ENCODE data around the gene PRR23C. TPM values are rescaled to one million over a fixed set of nuclear protein-coding genes. Genes with fewer than 3 reads are reported as not detected.

PRR23C gene
- total RNA-seq, 1 donor from 2014 or later: not detected

DNA sequence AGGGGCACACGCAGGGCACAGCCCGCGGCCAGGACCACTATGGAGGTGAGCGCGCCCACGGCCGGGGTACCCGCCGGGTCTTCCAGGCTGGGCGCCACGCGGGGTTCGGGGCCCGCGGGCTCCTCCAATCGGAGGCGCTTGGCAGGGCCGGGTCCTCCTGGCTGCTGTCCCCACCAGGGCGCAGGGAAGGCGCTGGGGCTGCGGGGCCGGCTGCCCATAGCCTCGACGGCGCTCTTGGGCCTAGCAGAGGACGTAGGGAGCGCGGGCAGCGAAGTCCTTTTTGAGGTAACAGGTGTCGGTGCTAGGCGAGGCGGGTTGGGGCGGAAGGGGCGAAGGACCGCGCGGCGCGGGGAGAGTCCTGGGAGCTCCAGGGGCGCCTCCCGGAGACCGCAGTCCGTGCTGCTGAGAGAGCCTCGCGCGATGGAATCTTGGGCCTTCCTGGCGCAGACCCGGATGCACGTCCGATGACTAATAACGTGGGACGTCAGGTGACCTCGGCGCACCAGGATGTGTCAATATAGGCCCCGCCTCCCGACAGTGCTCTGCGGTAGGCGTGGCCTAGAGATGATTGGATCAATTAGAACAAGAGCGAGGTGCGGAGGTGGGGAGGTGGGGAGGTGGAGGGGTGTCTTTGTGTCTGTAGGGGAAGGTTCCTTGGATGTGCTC lies 38.5 kb downstream of the PRR23C start, which contains the start of gene PRR23A:
TSS of gene PRR23A (minus strand) at position 218 of the 666 bp plus-strand sequence. CDS start at position 218, 0 bp downstream.
- no peak within 1 kb of the TSS for H3K4me3 Mint-ChIP-seq (ENCODE audit: unreplicated experiment)
- DNase-seq (ENCODE audit: low read depth) (no peak), FAIRE-seq (no peak)
- H3K36me3 Mint-ChIP-seq (ENCODE audit: low read depth, unreplicated experiment): no peaks in the 10 kb centered on the region
- H3K4me1 Mint-ChIP-seq (ENCODE audit: low read depth, unreplicated experiment): no peaks in the 10 kb centered on the region
- Histone ChIP-seq H3K27ac (ENCODE audit: low read depth, low read length) (no peak within 1 kb of the TSS), H4K20me1 (ENCODE audit: insufficient read depth, low read length) (no peaks in the 10 kb centered on the region), H3K79me2 (ENCODE audit: insufficient read depth, low read length) (no peaks in the 10 kb centered on the region), H3K27me3 (ENCODE audit: insufficient read depth, low read length) (no peaks in the 10 kb centered on the region), H3K9me3 (ENCODE audit: insufficient read depth, low read depth, low read length) (no peaks in the 10 kb centered on the region), H3K4me2 (ENCODE audit: low read length) (no peak within 1 kb of the TSS), H3K4me1 (ENCODE audit: insufficient read depth, low read length) (no peaks in the 10 kb centered on the region), H3K36me3 (ENCODE audit: insufficient read depth, low read length) (no peaks in the 10 kb centered on the region), H2AFZ (ENCODE audit: low read depth, low read length) (no peak within 1 kb of the TSS), H3K4me3 (ENCODE audit: insufficient read depth, low read depth, low read length) (no peak within 1 kb of the TSS), H3K9ac (ENCODE audit: low read length) (no peak within 1 kb of the TSS)
- H3K27me3 Mint-ChIP-seq (ENCODE audit: low read depth, unreplicated experiment): no peaks in the 10 kb centered on the region
- H3K9me3 Mint-ChIP-seq (ENCODE audit: unreplicated experiment): peaks cover 5% of the 10 kb centered on the region
- H3K27ac Mint-ChIP-seq (ENCODE audit: unreplicated experiment): no peak within 1 kb of the TSS
- TF ChIP-seq, protein P1, sequence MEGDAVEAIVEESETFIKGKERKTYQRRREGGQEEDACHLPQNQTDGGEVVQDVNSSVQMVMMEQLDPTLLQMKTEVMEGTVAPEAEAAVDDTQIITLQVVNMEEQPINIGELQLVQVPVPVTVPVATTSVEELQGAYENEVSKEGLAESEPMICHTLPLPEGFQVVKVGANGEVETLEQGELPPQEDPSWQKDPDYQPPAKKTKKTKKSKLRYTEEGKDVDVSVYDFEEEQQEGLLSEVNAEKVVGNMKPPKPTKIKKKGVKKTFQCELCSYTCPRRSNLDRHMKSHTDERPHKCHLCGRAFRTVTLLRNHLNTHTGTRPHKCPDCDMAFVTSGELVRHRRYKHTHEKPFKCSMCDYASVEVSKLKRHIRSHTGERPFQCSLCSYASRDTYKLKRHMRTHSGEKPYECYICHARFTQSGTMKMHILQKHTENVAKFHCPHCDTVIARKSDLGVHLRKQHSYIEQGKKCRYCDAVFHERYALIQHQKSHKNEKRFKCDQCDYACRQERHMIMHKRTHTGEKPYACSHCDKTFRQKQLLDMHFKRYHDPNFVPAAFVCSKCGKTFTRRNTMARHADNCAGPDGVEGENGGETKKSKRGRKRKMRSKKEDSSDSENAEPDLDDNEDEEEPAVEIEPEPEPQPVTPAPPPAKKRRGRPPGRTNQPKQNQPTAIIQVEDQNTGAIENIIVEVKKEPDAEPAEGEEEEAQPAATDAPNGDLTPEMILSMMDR (IDR thresholded peaks at IDR 0.05; ENCODE audit: insufficient read depth, low read depth, low read length): no peak
- no peak for TF ChIP-seq EZH2 (IDR thresholded peaks at IDR 0.05; ENCODE audit: insufficient read depth, low read length)

DNA sequence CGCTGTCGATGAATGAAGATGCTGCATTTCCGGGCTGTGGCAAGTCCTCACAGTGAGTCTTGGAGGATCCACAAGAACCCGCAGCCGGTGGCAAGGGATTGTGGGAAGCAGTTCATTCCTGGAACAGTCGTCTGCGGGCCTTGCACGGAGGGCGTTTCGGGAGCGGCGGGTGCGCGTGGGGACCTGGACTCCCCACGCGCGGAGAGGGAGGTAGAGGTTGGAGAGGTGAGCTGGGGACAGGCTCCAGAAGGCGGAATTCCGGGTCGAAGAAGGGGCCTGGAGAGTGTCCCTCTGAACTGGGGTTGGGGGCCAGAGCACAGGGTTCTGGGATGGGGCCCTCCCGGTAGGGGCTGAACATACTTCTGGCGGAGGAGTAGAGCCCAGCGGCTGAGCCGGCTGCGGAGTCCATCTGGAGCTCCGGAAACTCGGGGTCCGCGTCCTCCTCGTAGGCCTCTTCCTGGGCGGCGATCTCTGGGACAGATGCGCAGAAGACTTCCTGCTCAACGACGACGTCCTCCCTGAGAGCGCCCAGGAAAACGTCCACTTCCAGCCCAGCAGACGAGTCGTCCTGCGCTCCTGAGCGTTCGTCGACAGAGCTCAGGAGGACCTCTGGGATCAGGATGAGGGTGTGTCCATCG lies 39.2 kb downstream of the PRR23C start:
- H3K4me2 ChIP-seq (ENCODE audit: low read length): no peak overlapping the region
- FAIRE-seq: no peak
- no peaks in the 10 kb centered on the region for H3K4me1 Mint-ChIP-seq (ENCODE audit: low read depth, unreplicated experiment)

More for the DNA sequence above, 39.2 kb downstream of the PRR23C start:
- DNase-seq (ENCODE audit: low read depth): no peak
- Histone ChIP-seq H2AFZ (ENCODE audit: low read depth, low read length) (no peak overlapping the region), H3K4me1 (ENCODE audit: insufficient read depth, low read length) (no peaks in the 10 kb centered on the region), H3K27ac (ENCODE audit: low read depth, low read length) (no peak overlapping the region), H3K27me3 (ENCODE audit: insufficient read depth, low read length) (no peaks in the 10 kb centered on the region), H3K36me3 (ENCODE audit: insufficient read depth, low read length) (no peaks in the 10 kb centered on the region), H3K9ac (ENCODE audit: low read length) (no peak overlapping the region), H3K4me3 (ENCODE audit: insufficient read depth, low read depth, low read length) (no peak overlapping the region), H3K9me3 (ENCODE audit: insufficient read depth, low read depth, low read length) (no peaks in the 10 kb centered on the region), H4K20me1 (ENCODE audit: insufficient read depth, low read length) (no peaks in the 10 kb centered on the region), H3K79me2 (ENCODE audit: insufficient read depth, low read length) (no peaks in the 10 kb centered on the region)
- Mint-ChIP-seq H3K9me3 (ENCODE audit: unreplicated experiment) (peaks cover 5% of the 10 kb centered on the region), H3K27me3 (ENCODE audit: low read depth, unreplicated experiment) (no peaks in the 10 kb centered on the region), H3K36me3 (ENCODE audit: low read depth, unreplicated experiment) (no peaks in the 10 kb centered on the region), H3K27ac (ENCODE audit: unreplicated experiment) (no peak overlapping the region), H3K4me3 (ENCODE audit: unreplicated experiment) (no peak overlapping the region)
- no peak for TF ChIP-seq EZH2 (IDR thresholded peaks at IDR 0.05; ENCODE audit: insufficient read depth, low read length)
- TF ChIP-seq, protein P1 (IDR thresholded peaks at IDR 0.05; ENCODE audit: insufficient read depth, low read depth, low read length): no peak

Data from astrocyte (in vitro differentiated cells and primary cell).